RWPE2 (cell line): ENCODE data around the gene GPR180.
"Not testable (repeated sequence)": the region's sequence is repeated elsewhere in the genome, so short reads cannot be mapped to it uniquely, and the experiment has no call there.

Source experiments
- ATAC-seq: fragments of 200-7000 bp; cut with Tn5 transposase; 3 replicates; pipeline ENCODE4 v1.9.1; 2021; ENCODE audit warnings: low read depth
- DNase-seq: peaks from one replicate; pipeline ENCODE4 v3.0.0-alpha.2; 2020; ENCODE audit warnings: low spot score
- H3K27ac ChIP-seq: fragments of 450-650 bp; 2 replicates; pipeline ENCODE4 v1.5.1; 2017; ENCODE audit warnings: mild to moderate bottlenecking; ENCODE audit not compliant: poor library complexity, severe bottlenecking
- H3K27me3 ChIP-seq: fragments of 250-450 bp; sonication (Bioruptor Pico); 2 replicates; pipeline ENCODE4 v1.5.1; 2021; ENCODE audit warnings: mild to moderate bottlenecking, moderate library complexity; ENCODE audit not compliant: insufficient read depth, poor library complexity, severe bottlenecking
- H3K36me3 ChIP-seq: fragments of 250-450 bp; sonication (Bioruptor Pico); 2 replicates; pipeline ENCODE4 v1.5.1; 2020; ENCODE audit warnings: low read depth, mild to moderate bottlenecking, moderate library complexity
- H3K4me1 ChIP-seq: fragments of 250-450 bp; sonication (Bioruptor Pico); 2 replicates; pipeline ENCODE4 v1.5.1; 2021; ENCODE audit warnings: mild to moderate bottlenecking, moderate library complexity; ENCODE audit not compliant: insufficient read depth, poor library complexity, severe bottlenecking
- H3K4me3 ChIP-seq: fragments of 250-450 bp; sonication (Bioruptor Pico); 2 replicates; pipeline ENCODE4 v1.5.1; 2021; ENCODE audit warnings: mild to moderate bottlenecking, moderate library complexity; ENCODE audit not compliant: severe bottlenecking
- H3K9me3 ChIP-seq: fragments of 250-450 bp; sonication (Bioruptor Pico); 2 replicates; pipeline ENCODE4 v1.5.1; 2021; ENCODE audit warnings: mild to moderate bottlenecking, moderate library complexity; ENCODE audit not compliant: severe bottlenecking
- CTCF ChIP-seq: fragments of 450-650 bp; IDR thresholded peaks from one replicate; pipeline ENCODE4 v1.5.1; 2017; ENCODE audit warnings: mild to moderate bottlenecking, moderate library complexity; ENCODE audit not compliant: poor library complexity, severe bottlenecking

GPR180 gene

DNA sequence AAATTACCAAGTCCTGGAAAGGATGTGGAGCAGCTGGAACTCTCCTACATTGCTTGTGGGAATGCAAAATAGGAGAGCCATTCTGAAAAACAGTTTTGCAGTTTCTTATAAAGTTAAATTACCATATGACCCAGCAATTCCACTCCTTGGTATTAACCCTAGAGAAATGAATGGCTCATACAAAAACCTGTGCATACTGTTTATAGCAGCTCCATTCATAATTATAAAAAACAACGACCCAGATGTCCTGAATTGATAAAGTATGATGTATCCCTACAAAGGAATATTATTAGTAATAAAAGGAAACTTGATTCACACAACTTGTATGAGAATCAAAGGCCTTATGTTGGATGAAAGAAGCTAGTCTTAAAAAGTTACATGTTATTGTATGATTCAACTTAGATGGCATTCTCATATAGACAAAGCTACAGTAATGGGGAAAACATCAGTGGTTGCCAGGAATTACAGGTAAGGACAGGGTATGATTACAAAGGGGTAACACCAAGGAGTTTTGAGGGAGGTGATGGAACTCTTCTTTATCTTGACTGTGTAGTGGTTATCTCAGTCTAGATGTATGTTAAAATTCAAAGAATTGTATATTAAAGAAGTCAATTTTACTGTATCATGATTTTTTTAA lies 35.4 kb downstream of the GPR180 start:
- H3K9me3 ChIP-seq, result no peaks in the 10 kb centered on the region

GRCh38 chr13:94637677-94638076 lies 36.0 kb downstream of the GPR180 start:
- H3K27me3 ChIP-seq, H3K27ac ChIP-seq, DNase-seq, H3K36me3 ChIP-seq, ATAC-seq, H3K9me3 ChIP-seq, H3K4me3 ChIP-seq: not testable (repeated sequence)
- peaks cover 19% of the 10 kb centered on the region for H3K4me1 ChIP-seq

More for the DNA sequence above, 35.4 kb downstream of the GPR180 start:
- ATAC-seq (no peak), DNase-seq (no peak)
- Histone ChIP-seq H3K4me1 (peaks cover 19% of the 10 kb centered on the region), H3K36me3 (peaks cover 5% of the 10 kb centered on the region; the same call in 1 of the 2 replicates), H3K27me3 (no peaks in the 10 kb centered on the region), H3K27ac (no peak overlapping the region), H3K4me3 (no peak overlapping the region)
- no peak for TF ChIP-seq CTCF

- no peak for TF ChIP-seq CTCF
- 0 out of 3 replicates have a peak, but pooled peaks have one; percentile 15 for ATAC-seq
Measured at GRCh38 chr13:94640721-94641120, 39.1 kb downstream of the GPR180 start.

GRCh38 chr13:94641409-94641941 lies 39.8 kb downstream of the GPR180 start:
- no peak for TF ChIP-seq CTCF
- no peaks in the 10 kb centered on the region for H3K27me3 ChIP-seq
- DNase-seq (no peak), ATAC-seq (peak; percentile 94)
- peaks cover 19% of the 10 kb centered on the region for H3K4me1 ChIP-seq
- H3K36me3 ChIP-seq, result no peaks in the 10 kb centered on the region
- peak overlapping the region; percentile 78 for H3K27ac ChIP-seq
- no peak overlapping the region for H3K4me3 ChIP-seq
- H3K9me3 ChIP-seq, result no peaks in the 10 kb centered on the region

More at GRCh38 chr13:94640721-94641120, 39.1 kb downstream of the GPR180 start:
- no peaks in the 10 kb centered on the region for H3K27me3 ChIP-seq
- H3K9me3 ChIP-seq, result no peaks in the 10 kb centered on the region
- no peaks in the 10 kb centered on the region for H3K36me3 ChIP-seq
- DNase-seq, result no peak
- H3K4me3 ChIP-seq, result no peak overlapping the region
- H3K4me1 ChIP-seq, result peaks cover 19% of the 10 kb centered on the region
- H3K27ac ChIP-seq, result peak overlapping the region; percentile 78

DNA sequence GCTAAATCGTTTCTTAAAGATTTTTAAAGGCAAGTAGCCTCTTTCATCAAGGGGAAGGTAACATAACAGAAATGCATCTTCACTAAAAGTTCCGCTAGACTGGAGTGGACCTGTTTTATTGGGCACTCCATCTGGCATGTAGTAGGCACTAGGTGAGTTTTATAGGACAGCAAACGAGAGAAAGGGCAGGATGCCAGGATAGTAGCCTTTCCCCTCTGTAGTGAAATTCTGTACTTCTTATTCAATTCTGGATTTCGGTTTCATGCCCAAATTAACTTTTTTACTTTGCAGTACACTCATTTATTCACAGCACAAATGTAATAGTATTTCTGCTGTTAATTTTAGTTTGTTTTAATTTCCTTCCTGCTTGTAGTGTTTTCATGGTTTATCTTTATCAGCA lies 45.2 kb downstream of the GPR180 start:
- Histone ChIP-seq H3K36me3 (no peaks in the 10 kb centered on the region), H3K27ac (no peak overlapping the region), H3K4me1 (peaks cover 2% of the 10 kb centered on the region), H3K4me3 (no peak overlapping the region), H3K9me3 (no peaks in the 10 kb centered on the region), H3K27me3 (no peaks in the 10 kb centered on the region)
- no peak for DNase-seq
- no peak for TF ChIP-seq CTCF
- no peak for ATAC-seq
